OCI-LY1 (cell line): ENCODE data around the gene AP1M1.

Experiments
- CTCF ChIP-seq: fragments of 200-600 bp; sonication (generic), shearing (Covaris generic); IDR thresholded peaks from 2 replicates; pipeline ENCODE4 v1.5.1; 2017; ENCODE audit warnings: mild to moderate bottlenecking, antibody characterized with exemption, low read length, moderate library complexity, mixed read lengths
- EZH2 ChIP-seq: fragments of 200-600 bp; sonication (generic), shearing (Covaris generic); IDR thresholded peaks from 2 replicates; pipeline ENCODE4 v1.8.0; 2017; ENCODE audit warnings: borderline replicate concordance, mixed run types, mild to moderate bottlenecking, antibody characterized with exemption, low read length, moderate library complexity, mixed read lengths

GRCh38 chr19:16225279-16226183 lies 27.8 kb downstream of the AP1M1 start:
- TF ChIP-seq CTCF (no peak), EZH2 (no peak)
